Motor neuron (in vitro differentiated cells): Measurements from ENCODE around the gene JUND. TPM values are rescaled to one million over a fixed set of nuclear protein-coding genes. Genes with fewer than 3 reads are reported as not detected.
"Not testable (repeated sequence)": the region's sequence is repeated elsewhere in the genome, so short reads cannot be mapped to it uniquely, and the experiment has no call there.

ENCODE experiments used
- ATAC-seq, 8 experiments: fragments of 200-7000 bp; cut with Tn5 transposase; replicated peaks in 6 of 8; 2 replicates each; pipeline ENCODE4 v1.8.0; 2021; ENCODE audit warnings: mild to moderate bottlenecking in 8 of 8, moderate library complexity in 8 of 8
- H3K27ac ChIP-seq, 2 donors: fragments of 250-450 bp; sonication (Bioruptor Pico); 2 replicates each; pipeline ENCODE4 v1.9.0; 2021; ENCODE audit warnings: antibody characterized with exemption in 2 of 2, mild to moderate bottlenecking in 2 of 2, moderate library complexity in 1 of 2
- H3K4me1 ChIP-seq, 2 donors: fragments of 250-450 bp; sonication (Bioruptor Pico); replicated peaks in 1 of 2; 2 replicates each; pipeline ENCODE4 v1.6.1; 2021; ENCODE audit warnings: antibody characterized with exemption in 2 of 2, mild to moderate bottlenecking in 2 of 2, moderate library complexity in 1 of 2
- H3K4me3 ChIP-seq, 5 donors: fragments of 250-450 bp; sonication (Bioruptor Pico); 2 replicates each; pipeline ENCODE4 v1.9.0; 2021; ENCODE audit warnings: antibody characterized with exemption in 5 of 5, mild to moderate bottlenecking in 5 of 5, moderate library complexity in 4 of 5
- WGBS, 10 experiments: fragments of 450-650 bp; shearing (Covaris generic); methylation state at CpG; one replicate each; pipeline ENCODE4 v1.0.0; 2022; 5-methylcytosine and 5-hydroxymethylcytosine counted together
- in situ Hi-C, 9 experiments: fragments of 400-800 bp; cut with MboI; loops; one replicate each; pipeline ENCODE4 v1.15.0; 2021; ENCODE audit warnings: low sequenced_read_pairs in 9 of 9, low pct_unique_long_range_greater_than_20kb in 2 of 9; ENCODE audit not compliant: unreplicated experiment in 9 of 9
- total RNA-seq, 8 experiments: library from RNA; unstranded; fragments of 300-600 nt; gene quantifications; 2 replicates each; pipeline versions ENCODE4 v1.2.3 to v1.2.4, GENCODE V29; 2022

The JUND gene
- total RNA-seq = 100 to 1,000 TPM in 3 of 8 experiments, 10 to 100 TPM in 5; 37.8 to 197 (median 98.2) TPM

DNA sequence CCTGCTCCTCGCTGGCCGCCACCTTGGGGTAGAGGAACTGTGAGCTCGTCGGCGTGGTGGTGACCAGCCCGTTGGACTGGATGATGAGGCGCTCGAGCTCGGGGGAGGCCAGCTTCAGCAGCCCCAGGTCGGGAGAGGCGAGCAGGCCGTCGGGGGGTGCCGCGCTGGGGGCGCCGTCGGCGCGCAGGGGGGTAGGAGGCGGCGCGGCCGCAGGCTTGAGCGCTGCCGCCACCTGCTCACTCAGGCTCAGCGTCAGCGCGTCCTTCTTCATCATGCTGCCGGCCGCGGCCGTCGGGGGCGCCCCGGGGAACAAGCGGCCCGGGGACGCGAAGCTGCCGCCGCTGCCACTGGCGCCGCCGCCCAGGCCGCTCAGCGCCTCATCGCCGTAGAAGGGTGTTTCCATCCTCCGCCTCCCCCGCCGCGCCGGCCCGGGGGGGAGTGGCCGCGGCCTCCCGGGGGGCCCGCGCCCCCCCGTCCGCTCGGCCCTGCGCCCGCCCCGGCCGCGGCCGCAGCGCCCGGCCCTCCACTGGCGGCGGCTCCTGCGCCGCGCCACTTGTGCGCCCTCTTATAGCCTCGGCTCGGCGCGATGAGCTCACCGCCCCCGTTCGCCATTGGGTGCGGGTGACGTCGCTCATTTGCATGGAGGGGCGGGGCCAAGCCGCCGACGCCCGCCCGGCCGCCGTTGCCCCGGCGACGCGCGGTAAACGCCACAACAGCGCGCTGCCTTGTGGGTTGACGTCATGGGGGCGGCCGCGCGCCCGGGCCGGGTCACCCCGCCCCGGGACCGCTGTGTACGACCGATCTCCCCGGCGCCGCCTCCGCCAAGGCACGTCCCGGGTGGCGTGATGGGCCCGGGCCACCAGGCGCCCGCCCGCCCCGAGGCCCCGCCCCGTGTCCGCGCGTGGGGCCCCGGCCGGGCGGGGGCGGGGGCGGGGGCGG lies at the start of gene JUND:
JUND (minus strand) TSS at position 541 of the 939 bp plus-strand sequence; CDS start at position 403, 138 bp downstream.
- peak; percentile 51 to 82 (median 77) for ATAC-seq
- Histone ChIP-seq H3K4me1 (peaks cover 12 to 25% of the 10 kb centered on the region in 2 donors), H3K4me3 (peak within 1 kb of the TSS; percentile 70 to 93 (median 84)), H3K27ac (peak within 1 kb of the TSS; percentile 94 to 98)
- in situ Hi-C loops = no loop called here
- no CpG with 5 or more reads among the region's 138 CpGs for WGBS, 10 experiments

DNA sequence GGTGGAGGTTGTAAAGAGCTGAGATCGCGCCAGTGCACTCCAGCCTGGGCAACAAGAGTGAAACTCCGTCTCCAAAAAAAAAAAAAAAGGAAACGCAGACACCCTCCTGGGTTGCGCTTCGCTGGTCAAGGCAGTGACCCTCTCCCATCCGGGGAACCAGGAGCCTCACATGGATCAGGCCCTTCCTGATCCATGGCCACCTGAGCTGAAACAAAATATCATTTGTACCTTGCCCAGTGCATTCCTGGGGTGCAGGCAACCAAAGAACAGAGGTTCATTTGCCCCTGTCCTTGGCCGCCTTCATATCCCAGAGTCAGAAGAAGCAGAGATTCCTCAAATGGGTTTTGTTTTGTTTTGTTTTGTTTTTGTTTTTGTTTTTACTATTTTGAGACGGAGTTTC lies 49.4 kb upstream of the JUND start:
- H3K4me3 ChIP-seq = no peak overlapping the region
- no peak for ATAC-seq
- in situ Hi-C loops = no loop called here
- H3K27ac ChIP-seq = no peak overlapping the region
- WGBS, 10 experiments = 71 to 100% (median 81%) methylated on average over 1 to 8 of the region's 9 CpGs; no CpG with 5 or more reads in 4 of the 10 experiments
- peaks cover 0 to 5% of the 10 kb centered on the region in 2 donors for H3K4me1 ChIP-seq

DNA sequence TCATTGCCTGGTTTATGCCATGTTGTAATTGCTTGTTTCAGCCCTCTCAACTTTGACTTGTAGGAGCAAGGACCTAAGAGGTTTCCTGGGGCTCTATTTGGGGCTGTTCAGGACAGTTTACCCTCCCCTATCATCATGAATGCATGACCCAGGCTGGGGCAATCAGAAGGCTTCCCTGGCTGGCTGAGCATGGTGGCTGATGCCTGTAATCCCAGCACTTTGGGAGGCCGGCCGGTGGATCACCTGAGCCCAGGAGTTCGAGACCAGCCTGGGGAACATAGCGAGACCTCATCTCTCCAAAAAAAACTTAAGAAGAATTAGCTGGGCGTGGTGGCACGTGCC lies 47.6 kb upstream of the JUND start:
- in situ Hi-C loops = loop anchor here in 2 of 9 experiments (10.0 kb wide), 1 partner anchor 54 kb away; the partner anchor contains the start of gene IQCN (in 2 of the 2)
- peak overlapping the region; percentile 19 to 33 (median 29) for H3K4me3 ChIP-seq
- ATAC-seq = peak in 4 of 8 experiments; percentile 2 to 12 (median 10)
- 57 to 100% (median 90%) methylated on average over 1 to 4 of the region's 6 CpGs; no CpG with 5 or more reads in 5 of the 10 experiments for WGBS, 10 experiments
- H3K27ac ChIP-seq = peak overlapping the region in 1 of 2 donors; percentile 61
- peaks cover 3 to 8% of the 10 kb centered on the region in 2 donors for H3K4me1 ChIP-seq

DNA sequence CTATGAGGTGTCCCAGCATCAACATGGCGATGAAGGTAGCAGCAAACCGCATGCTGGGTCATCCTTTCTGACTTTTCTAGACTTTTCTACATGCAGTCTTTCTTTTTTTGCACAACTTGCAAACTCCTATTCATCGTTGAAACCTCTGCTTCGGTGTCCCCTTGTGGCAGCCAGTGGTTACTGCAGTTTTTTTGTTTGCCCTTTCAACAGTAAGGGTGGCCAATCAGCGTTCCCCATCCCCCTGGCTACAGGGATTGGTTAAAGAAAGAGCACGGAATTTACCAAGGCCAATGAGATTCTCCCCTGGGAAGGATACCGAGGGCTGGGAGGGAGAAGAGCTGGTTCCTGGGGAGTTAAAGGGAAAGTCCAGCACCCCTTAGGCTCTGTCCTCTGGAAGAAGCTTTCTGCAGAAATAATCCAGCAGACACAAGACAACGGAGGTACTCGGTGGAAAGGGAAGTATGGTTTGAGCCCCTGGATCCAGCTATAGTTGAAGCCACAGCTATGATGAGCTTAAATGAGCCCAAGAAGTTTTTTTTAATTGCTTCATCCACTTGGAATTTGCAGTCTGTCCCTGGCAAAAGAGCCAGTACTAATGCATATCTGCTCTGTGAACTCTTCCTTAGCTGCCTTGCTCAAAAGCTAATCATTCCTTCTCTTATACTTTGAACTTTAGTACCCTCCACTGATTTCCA lies 47.1 kb upstream of the JUND start:
- WGBS, 10 experiments = 0 to 9% (median 0%) methylated on average over 1 to 8 of the region's 9 CpGs
- peak overlapping the region; percentile 22 to 61 for H3K27ac ChIP-seq
- H3K4me1 ChIP-seq = peaks cover 8 to 13% of the 10 kb centered on the region in 2 donors
- ATAC-seq = peak; percentile 97 to 99 (median 98)
- in situ Hi-C loops = loop anchor here in 2 of 9 experiments (10.0 kb wide), 1 partner anchor 54 kb away; the partner anchor contains the start of gene IQCN (in 2 of the 2)
- peak overlapping the region; percentile 19 to 33 (median 29) for H3K4me3 ChIP-seq

DNA sequence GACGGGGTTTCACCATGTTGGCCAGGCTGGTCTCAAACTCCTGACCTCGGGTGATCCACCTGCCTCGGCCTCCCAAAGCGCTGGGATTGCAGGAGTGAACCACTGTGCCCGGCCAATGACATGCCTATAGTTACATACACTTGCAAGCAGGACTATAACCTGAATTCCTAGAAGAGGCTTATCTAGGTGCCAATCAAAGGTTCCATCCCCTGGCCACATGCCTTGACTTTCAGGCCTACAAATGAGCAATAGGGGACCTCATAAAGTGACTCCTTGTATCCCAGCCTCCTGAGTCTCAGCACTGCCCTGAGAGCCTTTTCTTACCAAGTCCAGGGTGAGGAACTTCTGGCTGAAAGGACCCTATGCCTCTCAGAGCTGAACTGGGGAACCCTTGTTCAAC lies 45.4 kb upstream of the JUND start:
- Histone ChIP-seq H3K4me3 (no peak overlapping the region), H3K27ac (no peak overlapping the region), H3K4me1 (peaks cover 12 to 18% of the 10 kb centered on the region in 2 donors)
- in situ Hi-C loops = loop anchor here in 2 of 9 experiments (10.0 kb wide), 1 partner anchor 52 kb away; the partner anchor contains the start of gene IQCN (in 2 of the 2)
- ATAC-seq = no peak
- WGBS, 10 experiments = 80 to 93% methylated on average over 1 to 3 of the region's 5 CpGs; no CpG with 5 or more reads in 8 of the 10 experiments

DNA sequence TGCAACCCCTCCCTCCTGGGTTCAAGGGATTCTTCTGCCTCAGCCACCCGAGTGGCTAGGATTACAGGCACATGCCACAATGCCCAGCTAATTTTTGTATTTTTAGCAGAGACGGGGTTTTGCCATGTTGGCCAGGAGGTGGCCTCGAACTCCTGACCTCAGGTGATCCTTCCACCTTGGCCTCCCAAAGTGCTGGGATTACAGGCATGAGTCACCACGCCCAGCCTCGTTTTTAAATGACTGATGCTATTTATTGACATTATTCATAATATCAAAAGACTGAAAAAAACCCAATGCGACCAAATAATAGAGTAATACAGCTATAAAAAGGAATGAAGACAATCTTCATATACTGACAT lies 42.9 kb upstream of the JUND start:
- 17 to 93% (median 61%) methylated on average over 1 to 6 of the region's 6 CpGs; no CpG with 5 or more reads in 1 of the 10 experiments for WGBS, 10 experiments
- H3K4me3 ChIP-seq, H3K27ac ChIP-seq, ATAC-seq: not testable (repeated sequence)
- H3K4me1 ChIP-seq = peaks cover 17 to 22% of the 10 kb centered on the region in 2 donors
- in situ Hi-C loops = loop anchor here in 2 of 9 experiments (10.0 kb wide), 1 partner anchor 50 kb away; the partner anchor contains the start of gene IQCN (in 2 of the 2)

DNA sequence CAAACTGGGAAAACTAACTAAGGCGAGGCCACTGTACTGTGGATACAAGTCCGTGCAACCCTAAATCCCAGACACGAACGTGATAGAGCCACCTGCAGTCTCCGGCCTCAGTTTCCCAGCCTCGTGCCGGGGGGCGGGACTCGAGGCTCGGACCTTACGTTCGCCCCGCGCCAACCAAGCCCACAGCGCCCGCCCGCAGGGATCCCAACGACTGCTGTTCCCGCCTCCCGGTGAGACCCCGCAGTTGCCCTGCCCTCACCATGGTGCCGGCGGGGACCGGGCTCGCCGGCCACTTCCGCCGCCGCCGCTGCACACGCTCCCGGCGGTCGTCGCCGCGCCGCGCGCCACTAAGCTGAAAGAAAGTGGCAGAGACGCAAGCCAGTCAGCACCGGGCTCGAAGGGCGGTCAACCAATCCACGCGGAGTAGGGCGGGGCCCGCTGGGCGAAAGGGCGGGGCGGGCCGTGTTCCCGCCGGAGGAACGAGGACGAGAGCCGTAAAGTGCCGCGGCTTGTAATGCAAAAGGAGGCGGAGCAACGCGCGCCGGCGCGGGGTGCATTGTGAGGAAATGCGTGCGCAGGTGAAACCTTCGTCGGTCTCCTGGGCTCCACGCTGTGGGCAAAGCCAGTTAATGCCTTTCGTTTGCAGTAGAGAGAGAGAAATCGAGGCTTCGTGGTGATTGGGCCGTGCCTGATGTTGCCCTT lies 41.5 kb upstream of the JUND start, which contains the start of gene LSM4:
LSM4 (minus strand) TSS at position 318 of the 702 bp plus-strand sequence; CDS start at position 262, 56 bp downstream.
- H3K27ac ChIP-seq = peak within 1 kb of the TSS; percentile 80 to 82
- peaks cover 17% of the 10 kb centered on the region in 2 donors for H3K4me1 ChIP-seq
- in situ Hi-C loops = loop anchor here in 2 of 9 experiments (10.0 kb wide), 1 partner anchor 48 kb away; the partner anchor contains the start of gene IQCN (in 2 of the 2)
- H3K4me3 ChIP-seq = peak within 1 kb of the TSS; percentile 54 to 89 (median 59)
- WGBS, 10 experiments = 0 to 4% (median 0%) methylated on average over 1 to 8 of the region's 75 CpGs; no CpG with 5 or more reads in 4 of the 10 experiments
- peak; percentile 90 to 96 (median 95) for ATAC-seq

DNA sequence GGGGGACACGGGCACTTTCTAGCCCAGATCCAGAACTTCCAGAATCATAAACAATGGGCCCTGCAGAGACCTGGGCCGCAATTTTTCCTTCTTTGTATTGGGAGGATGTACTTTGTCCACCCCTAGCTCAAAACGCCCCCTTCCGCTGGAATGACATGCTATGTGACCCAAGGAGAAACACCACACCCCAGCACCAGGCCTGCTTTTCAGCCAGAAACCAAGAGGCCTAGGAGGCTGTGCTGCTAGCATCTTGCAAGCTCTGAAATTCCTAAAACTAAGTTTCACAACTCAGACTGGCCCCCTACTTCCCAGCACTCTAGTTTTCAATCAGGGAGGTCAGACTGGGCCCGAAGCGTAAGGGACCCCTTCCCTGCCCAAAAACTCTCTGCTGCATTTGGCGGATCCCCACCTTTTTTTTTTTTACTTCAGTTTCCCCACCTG lies 40.9 kb upstream of the JUND start:
- in situ Hi-C loops = loop anchor here in 2 of 9 experiments (10.0 kb wide), 1 partner anchor 48 kb away; the partner anchor contains the start of gene IQCN (in 2 of the 2)
- Histone ChIP-seq H3K4me1 (peaks cover 17% of the 10 kb centered on the region in 2 donors), H3K27ac (peak overlapping the region; percentile 75 to 76), H3K4me3 (peak overlapping the region; percentile 54 to 89 (median 59))
- ATAC-seq = peak in 6 of 8 experiments; percentile 15 to 25 (median 20)
- 0 to 10% (median 1%) methylated on average over 1 to 5 of the region's 7 CpGs; no CpG with 5 or more reads in 2 of the 10 experiments for WGBS, 10 experiments

DNA sequence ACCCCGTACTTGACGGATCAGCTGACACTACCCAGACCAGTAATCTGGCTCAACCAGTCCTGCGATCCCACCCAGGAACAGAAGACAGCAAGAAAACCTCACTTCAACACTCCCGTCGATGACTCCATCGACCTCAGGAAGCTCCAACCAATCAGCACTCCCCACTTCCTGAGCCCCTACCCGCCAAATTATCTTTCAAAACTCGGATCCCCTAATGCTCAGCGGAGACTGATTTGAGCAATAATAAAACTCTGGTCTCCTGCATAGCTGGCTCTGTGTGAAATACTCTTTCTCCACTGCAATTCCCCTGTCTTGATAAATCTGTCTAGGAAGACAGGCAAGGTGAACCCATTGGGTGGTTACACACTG lies 40.3 kb upstream of the JUND start:
- in situ Hi-C loops = loop anchor here in 2 of 9 experiments (10.0 kb wide), 1 partner anchor 47 kb away; the partner anchor contains the start of gene IQCN (in 2 of the 2)
- H3K4me1 ChIP-seq = peaks cover 17% of the 10 kb centered on the region in 2 donors
- ATAC-seq = no peak
- WGBS, 10 experiments = 0 to 100% (median 20%) methylated on average over 1 to 7 of the region's 9 CpGs; no CpG with 5 or more reads in 2 of the 10 experiments
- H3K27ac ChIP-seq = peak overlapping the region; percentile 75 to 76
- H3K4me3 ChIP-seq = peak overlapping the region; percentile 54 to 89 (median 59)

DNA sequence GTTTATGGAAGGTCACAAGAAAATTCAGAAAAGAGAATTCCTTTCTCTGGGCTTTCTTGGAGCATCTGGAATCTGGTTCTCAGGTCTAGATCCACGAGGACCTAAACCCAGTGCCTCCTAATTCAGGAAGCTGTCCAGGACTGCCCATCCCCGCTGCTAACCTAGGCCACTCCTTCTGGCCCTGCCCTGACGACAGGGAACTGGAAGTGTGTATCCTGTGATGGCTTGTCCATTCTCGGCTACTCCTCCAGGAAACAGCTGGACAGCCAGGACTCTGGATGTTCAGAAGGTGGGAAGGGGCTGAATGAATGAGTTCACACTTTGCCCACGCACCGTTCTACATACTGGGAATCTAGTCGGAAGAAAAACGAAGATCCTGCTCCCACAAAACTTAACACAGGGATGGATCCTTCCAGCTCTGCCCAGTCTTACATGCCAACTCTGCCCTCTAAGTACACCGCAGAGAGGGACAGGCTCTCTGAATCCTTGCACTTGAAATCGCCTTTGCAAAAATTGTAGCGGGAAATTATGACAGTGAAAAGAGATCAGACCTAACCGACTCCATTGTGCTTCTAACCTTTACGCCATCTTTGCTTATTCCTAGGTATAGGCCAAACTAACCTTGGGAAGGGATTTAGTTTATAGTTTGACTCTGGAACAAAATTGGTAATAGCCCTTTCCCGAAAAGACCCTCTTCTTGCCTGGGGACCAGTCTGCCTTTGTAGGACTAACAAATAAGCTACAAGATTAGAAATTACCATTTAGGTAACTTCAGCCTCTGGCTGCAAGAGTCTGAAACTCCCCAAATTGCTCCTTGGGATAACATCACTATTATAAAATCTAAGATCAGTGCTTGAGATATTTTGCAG lies 39.7 kb upstream of the JUND start:
- Histone ChIP-seq H3K27ac (no peak overlapping the region), H3K4me3 (peak overlapping the region in 1 of 5 donors; percentile 89), H3K4me1 (peaks cover 17% of the 10 kb centered on the region in 2 donors)
- 0 to 100% (median 95%) methylated on average over 1 to 11 of the region's 14 CpGs for WGBS, 10 experiments
- ATAC-seq = no peak
- in situ Hi-C loops = loop anchor here in 2 of 9 experiments (10.0 kb wide), 1 partner anchor 46 kb away; the partner anchor contains the start of gene IQCN (in 2 of the 2)

DNA sequence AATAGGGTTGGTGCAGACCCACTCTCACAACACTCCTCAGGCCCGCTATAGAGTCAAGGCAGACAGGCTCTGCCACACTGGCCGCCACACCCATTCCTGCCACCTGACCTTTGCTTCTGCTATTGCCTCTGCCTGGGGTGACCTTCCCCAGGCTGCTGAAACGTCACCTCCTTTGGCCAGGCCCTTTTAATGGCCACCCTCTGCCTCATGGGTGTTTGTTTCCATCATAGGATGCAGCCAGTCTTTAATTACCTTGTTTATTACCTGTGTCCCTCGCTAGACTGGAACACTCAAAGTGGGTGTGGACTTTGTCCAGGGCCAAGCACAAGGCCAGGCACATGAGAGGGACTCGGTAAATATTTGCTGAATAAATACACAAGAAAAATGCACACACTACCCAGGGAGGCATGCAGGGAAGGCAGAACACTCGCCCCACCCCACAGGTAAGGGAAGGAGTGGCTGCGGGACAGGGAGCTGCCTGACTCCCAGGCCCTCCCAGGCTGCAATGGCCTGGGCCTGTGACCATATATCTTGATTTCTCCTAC lies 38.2 kb upstream of the JUND start:
- no peak for ATAC-seq
- 80 to 100% (median 93%) methylated on average over 1 to 5 of the region's 7 CpGs; no CpG with 5 or more reads in 3 of the 10 experiments for WGBS, 10 experiments
- Histone ChIP-seq H3K27ac (no peak overlapping the region), H3K4me1 (peaks cover 17% of the 10 kb centered on the region in 2 donors), H3K4me3 (no peak overlapping the region)
- in situ Hi-C loops = loop anchor here in 2 of 9 experiments (10.0 kb wide), 1 partner anchor 45 kb away; the partner anchor contains the start of gene IQCN (in 2 of the 2)
